Measurements from ENCODE around the gene DNAJC3.
"Not testable (repeated sequence)": the region's sequence is repeated elsewhere in the genome, so short reads cannot be mapped to it uniquely, and the experiment has no call there.

DNAJC3 gene

DNA sequence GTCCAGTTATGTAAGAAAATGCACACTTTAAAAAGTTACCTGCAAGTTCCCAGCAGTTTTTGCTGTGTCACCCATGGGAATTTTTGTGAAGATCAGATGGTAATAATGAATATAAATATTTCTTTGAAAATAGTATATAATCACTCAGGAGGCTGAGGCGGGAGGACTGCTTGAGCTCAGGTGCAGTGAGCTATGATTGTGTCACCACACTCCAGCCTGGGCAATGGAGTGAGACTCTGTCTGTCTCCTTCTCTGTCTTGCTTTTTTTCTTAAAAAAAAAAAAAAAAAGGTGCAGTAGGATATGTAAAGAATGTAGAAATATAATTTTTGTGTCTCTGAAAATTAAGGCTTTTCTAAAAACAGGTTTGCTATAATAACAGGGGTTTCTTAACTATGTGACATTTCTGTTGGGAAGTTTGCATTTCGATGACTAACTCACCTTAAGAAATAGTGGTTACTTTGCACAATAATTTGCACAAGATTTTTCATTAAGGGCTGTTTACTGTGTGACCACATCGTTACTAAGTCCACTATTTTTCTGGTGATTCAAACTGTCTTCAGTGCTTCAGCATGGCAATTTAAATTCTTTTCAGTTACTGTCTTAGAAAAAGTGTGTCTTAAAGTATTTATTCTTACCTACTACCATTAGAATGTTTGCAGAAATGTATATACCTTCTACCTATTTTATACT, 37.3 kb downstream of the DNAJC3 start:
- peak; percentile 70 for DNase-seq (ENCODE audit: low spot score)

DNA sequence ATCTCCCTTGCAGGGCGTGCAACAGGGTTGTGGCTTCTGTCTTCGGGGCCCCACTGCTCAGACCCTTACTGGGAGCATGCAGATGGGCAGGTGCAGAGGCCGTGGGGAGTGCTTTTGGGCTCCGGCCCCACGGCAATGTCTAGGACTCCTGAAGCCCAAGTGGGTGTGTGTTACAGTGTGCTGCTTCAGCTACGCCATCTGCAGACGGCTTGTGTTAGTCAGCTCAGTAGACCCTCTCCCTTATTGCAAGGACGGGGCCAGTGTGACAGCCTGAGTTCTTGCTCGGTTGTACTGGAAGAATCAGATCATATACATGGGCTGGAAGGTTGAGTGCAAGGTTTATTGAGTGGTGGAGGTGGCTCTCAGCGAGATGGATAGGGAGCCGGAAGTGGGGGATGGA, 39.3 kb downstream of the DNAJC3 start:
- no peak for DNase-seq (ENCODE audit: low spot score)

DNA sequence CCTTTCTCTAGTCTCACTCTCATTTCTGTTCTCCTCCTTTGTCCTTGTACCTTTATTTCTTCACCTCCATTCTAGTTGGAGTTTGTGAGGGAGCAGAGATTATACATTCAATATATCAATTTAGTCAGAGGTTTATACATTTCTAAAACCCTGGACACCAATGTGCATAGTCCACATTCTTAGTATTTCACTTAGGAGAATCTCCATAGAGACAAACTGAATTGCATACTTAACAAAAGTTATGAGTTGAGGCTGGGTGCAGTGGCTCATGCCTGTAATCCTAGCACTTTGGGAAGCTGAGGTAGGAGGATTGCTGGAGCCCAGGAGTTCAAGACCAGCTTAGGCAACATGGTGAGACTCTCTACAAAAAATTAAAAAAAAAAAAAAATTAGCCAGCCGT, 45.3 kb downstream of the DNAJC3 start:
- DNase-seq (ENCODE audit: low spot score), result no peak

DNA sequence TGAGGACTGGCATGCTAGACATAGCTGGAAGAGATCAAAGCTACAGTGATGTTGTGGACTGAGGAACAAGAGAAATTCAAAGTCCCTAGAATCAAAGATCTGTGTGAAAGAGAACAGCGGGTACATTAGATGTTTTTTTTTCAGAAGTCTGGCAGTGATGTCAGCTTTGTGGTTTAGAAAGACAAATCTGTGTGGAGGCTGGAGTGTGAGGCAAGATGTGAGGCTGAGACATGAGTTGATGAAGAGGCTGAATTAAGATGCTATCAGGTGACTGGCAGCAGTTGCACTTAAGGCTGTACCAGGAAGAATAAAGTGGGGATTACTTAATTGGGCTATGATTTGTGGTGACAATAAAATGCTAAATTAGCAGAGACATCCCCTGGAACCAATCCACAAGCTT, 46.5 kb downstream of the DNAJC3 start:
- no peak for DNase-seq (ENCODE audit: low spot score)

DNA sequence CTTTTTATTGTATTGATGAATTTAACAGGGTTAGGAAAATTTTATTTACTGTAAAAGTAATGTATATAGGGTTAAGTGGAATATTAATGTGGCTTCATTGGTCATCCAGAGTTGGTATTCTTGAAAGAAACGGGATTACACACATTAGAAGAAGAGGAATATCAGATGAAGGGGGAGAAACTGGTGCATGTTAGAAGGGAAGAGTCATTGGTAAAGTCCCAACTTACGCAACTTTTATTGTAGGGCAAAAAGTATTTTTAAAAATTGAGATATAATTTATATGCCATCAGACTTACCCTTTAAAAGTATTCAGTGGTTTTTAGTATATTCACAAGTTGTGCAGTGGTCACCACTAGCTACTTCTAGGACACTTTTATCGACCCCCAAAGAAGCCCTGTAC, 47.3 kb downstream of the DNAJC3 start:
- no peak for DNase-seq (ENCODE audit: low spot score)

DNA sequence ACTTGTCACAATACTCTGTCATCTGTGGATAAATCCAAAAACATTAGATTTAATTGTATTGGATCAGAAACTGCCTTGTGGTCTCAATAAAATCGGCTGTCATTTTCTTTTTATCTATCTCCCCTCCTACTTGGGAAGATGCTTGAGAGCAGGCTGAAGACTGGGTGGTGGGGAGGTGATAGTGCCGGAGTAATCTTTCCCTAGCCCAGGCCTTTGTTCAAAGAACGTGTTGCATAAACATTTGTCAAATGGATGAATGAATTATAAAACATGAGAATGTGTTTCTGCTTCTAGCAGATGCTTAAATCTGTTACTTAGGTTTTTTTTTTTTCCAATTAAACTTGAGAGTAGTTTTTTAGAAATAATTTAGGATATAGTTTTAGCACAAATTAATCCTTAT, 49.9 kb downstream of the DNAJC3 start:
- DNase-seq (ENCODE audit: low spot score), result no peak

DNA sequence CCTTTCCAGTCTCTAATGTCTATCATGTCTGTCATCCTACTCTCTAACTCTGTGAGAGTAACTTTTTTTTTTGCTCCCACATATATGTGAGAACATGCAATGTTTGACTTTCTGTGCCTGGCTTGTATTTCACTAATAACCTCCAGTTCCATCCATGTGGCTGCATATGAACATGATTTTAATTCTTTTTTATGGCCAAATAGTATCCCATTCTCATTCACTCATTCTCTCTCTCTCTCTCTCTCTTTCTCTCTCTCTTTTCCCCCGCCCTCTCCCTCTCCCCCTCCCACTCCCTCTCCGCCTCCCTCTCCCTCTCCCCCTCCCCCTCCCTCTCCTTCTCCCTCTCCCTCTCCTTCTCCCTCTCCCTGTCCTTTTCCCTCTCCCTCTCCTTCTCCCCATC, 52.0 kb downstream of the DNAJC3 start:
- DNase-seq (ENCODE audit: low spot score), result no peak

DNA sequence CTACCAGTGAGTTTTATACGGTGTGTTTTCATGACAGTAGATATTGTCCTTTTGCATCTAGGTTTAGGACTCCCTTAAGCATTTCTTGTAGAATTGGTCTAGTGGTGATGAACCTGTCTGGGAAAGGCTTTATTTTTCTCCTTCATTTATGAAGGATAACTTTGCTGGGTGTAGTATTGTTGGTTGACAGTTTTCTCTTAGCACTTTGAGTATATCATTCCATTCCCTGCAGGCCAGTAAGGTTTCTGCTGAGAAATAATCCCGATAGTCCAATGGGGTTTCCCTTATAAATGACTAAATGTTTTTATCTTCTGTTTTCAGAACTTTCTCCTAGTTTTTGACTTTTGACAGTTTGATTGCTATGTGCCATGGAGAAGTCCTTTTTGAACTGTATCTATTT, 57.2 kb downstream of the DNAJC3 start:
- DNase-seq (ENCODE audit: low spot score), result no peak

DNA sequence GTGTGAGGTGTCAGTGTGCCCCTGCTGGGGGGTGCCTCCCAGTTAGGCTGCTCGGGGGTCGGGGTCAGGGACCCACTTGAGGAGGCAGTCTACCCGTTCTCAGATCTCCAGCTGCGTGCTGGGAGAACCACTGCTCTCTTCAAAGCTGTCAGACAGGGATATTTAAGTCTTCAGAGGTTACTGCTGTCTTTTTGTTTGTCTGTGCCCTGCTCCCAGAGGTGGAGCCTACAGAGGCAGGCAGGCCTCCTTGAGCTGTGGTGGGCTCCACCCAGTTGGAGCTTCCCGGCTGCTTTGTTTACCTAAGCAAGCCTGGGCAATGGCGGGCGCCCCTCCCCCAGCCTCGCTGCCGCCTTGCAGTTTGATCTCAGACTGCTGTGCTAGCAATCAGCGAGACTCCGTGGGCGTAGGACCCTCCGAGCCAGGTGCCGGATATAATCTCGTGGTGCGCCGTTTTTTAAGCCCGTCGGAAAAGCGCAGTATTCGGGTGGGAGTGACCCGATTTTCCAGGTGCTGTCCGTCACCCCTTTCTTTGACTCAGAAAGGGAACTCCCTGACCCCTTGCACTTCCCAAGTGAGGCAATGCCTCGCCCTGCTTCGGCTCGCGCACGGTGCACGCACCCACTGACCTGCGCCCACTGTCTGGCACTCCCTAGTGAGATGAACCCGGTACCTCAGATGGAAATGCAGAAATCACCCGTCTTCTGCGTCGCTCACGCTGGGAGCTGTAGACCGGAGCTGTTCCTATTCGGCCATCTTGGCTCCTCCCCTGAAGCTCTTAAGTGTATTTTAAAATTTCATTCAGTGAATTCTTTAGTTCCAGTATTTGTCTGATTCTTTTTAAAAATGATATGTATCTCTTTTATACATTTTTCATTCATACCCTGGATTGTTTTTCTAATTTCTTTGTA, 63.4 kb downstream of the DNAJC3 start:
- DNase-seq (ENCODE audit: low spot score), result not testable (repeated sequence)

DNA sequence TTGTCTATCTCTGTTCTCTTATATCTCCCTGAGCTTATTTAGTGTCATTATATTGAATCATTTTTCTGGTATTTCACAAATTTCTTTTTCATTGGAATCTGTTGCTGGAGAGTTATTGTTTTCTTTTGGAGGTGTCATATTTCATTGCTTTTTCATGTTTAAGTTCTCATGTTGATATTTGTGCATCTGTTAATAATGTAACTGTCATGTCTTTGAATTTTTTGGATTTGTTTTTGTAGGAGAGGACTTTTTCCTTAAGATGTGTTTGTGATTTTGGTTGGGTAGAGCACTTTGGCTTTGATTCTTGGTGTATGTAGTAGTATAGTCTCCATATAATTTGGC, 64.0 kb downstream of the DNAJC3 start:
- no peak for DNase-seq (ENCODE audit: low spot score)

DNA sequence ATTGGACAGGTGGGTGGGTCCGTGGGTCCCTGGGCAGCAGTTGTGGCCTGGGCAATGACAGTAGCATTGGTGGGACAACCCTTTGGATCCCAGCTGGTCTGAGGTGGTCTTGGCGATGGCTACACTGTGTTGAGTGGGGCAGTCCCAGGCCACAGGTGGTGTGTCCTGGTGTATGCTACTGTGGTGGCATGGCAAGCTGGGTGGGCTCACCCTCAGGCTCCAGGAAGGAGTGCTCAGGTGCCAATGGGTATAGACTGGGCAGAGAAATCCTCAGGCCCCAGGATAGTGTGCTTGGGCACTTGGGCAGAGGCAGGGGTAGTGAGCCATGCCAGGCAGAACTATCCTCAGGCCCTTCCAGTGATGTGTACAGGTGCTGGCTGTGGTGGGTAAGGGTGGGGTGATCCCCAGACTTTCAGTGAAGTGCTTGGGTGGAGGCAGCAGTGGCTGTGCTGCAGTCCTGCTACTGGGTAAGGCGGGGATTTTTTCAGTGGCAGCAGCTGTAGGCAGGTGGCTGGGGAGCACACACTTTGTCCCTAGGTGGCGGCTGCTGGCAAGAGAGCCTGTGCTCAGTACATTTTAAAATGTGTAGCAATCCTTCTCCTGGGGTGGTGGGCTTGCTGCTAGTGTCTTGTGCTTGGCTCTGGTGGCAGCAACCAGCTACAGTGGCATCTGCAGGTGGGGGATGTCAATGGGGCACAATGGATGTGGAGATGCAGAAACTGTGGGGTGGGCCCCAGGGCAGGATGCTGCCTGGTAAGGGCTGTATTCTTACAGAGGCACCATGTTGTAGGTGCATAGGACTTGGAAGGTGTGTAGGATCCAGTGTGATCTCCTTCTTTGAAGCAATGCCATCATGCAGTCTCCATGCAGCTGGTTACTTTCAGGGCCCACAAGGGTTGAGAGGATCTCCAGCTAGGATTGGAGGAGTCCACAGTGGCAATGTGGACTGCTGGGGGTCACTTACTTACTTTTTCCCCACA, 64.9 kb downstream of the DNAJC3 start:
- DNase-seq (ENCODE audit: low spot score), result no peak

DNA sequence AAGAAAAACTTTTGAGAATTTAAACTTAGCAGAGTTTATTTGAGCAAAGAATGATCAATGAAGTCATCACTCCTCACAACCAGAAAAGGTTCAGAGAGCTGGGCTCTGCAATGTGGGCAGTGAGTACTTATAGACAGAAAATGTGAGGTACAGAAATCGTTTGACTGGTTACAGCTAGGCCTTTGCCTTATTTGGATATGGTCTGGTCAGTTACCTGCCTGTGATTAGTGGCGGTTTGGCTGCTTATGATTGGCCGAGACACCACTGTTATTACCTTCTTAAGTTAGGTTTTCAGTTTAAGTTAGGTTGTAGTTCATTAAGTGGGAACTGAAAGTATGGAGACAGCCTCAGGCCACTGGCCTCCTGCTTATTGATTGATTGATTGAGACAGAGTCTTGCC, 66.3 kb downstream of the DNAJC3 start:
- DNase-seq (ENCODE audit: low spot score), result no peak

DNA sequence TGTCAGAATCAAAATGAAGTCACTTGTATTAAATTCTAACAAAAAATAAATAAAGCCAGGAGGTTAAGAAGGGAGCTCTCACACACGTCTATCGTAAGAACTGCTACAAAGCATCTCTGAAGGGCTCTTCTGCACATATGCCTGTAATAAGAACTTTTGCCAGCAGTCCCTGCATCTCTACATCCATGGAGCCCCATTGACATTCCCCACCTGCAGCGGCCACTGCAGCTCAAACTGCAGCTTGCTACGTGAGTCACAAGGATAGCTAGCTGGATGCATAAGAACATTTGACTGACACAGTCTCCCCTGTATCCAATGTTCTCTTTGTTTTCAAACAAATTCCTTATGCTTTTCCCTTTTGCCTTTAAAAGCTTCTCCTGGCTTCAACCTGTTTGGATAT, 68.3 kb downstream of the DNAJC3 start:
- no peak for DNase-seq (ENCODE audit: low spot score)

DNA sequence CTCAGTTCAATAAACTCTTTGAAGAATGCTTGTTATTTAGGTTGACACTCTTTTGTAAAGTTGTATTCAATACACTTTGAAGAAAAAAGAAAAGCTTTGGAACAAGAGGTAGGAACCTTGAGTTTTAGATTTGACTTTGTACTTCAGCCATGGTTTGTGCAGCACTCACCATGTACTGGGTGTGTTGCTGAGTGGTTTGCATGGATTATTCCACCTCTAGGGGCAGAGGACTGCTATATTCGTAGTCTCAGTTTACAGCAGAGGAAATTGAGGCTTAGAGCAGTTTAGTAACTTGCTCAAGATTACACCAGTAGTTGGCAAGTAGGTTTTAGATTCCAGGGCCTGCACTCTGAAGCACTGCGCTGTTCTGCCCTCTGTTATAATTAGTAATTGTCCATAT, 68.8 kb downstream of the DNAJC3 start:
- DNase-seq (ENCODE audit: low spot score), result no peak

DNA sequence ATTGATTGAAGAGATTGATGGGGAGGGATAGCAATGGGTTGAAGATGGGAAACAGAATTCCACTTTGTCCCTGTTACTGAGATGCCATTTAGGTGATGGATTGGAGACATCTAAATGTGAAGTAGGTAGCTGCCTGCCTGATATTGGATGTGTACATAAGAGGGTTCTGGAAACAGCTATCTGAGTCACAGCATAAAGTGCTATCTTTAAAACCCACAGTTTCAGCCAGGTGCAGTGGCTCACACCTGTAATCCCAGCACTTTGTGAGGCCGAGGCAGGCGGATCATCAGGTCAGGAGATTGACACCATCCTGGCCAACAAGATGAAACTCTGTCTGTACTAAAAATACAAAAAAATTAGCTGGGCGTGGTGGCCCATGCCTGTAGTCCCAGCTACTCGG, 72.6 kb downstream of the DNAJC3 start:
- no peak for DNase-seq (ENCODE audit: low spot score)

DNA sequence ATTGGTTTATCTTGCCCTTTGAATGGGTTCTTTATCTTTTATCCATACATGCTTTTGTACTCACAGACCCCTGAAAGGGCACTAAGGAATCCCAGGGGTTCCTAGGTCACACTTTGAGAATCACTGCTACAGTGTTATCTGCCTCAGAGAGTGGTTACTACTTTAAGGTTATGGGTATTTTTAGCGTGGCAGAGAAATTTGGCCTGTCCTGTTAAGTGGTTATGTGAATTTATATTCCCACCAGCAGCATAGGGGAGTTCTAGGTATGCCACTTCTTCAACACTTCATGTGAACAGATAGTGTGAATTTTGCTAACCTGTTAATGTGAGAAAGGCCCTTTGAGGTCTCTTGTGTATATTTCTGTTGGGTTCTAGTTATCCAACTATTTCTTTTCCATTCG, 75.7 kb downstream of the DNAJC3 start:
- DNase-seq (ENCODE audit: low spot score), result no peak

DNA sequence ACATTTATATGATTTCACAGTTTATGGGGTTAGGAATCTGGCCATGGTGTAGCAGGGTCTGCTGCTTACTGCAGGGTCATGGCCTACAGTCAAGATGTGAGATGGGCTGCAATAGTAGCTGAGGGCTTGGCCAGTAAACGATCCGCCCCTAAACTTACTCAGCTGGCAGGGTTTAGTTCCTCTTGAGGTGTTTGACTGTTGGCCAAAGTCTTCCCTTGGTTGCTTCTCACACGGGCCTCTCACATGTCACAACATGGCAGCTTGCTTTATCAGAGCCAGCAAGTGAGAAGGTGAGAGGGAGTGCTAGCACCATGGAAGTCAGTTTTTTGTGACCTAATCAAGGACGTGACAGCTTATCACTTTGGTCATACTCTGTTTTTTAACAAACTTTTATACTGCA, 77.1 kb downstream of the DNAJC3 start:
- DNase-seq (ENCODE audit: low spot score), result no peak

DNA sequence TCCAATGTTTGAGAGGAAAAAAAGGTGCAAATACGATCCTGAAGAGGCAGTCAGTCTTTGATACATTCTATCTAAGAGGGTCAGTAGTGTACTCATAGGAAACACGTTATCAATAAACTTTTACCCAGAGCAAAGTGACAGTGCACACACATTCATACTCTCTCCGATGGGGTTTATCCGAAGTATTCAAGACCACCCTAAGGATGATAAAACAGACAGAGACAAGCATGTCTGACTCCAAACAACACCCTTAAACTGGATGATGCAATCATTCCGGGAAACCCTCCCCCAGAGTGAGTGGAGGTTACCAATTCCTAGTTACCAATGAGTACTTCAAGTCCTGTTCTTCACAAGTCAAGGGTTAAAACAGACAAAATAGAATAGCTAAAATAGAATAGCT, 79.1 kb downstream of the DNAJC3 start:
- no peak for DNase-seq (ENCODE audit: low spot score)

DNA sequence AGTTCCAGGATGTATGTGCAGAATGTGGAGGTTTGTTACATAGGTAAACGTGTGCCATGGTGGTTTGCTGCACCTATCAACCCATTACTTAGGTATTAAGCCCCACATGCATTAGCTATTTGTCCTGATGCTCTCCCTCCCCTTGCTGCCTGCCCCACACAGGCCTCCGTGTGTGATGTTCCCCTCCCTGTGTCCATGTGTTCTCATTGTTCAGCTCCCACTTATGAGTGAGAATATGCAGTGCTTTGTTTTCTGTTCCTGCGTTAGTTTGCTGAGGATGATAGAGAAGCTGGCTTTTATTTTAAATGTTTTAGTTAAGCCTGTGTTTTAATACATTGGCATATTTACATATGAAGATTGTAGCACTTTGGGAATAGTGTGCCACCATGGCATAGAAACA, 85.7 kb downstream of the DNAJC3 start:
- DNase-seq (ENCODE audit: low spot score), result not testable (repeated sequence)

DNA sequence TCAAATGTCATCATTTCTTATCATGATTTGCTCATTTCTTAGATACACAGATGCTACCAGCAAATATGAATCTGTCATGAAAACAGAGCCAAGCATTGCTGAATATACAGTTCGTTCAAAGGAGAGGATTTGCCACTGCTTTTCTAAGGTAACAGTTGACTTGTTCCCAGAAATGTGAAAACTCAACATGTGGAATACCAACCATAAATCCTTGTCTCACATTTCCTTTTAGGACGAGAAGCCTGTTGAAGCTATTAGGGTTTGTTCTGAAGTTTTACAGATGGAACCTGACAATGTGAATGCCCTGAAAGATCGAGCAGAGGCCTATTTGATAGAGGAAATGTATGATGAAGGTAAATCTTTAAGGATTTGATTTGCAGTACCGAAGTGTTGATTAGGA, 86.7 kb downstream of the DNAJC3 start:
- DNase-seq (ENCODE audit: low spot score), result no peak

DNA sequence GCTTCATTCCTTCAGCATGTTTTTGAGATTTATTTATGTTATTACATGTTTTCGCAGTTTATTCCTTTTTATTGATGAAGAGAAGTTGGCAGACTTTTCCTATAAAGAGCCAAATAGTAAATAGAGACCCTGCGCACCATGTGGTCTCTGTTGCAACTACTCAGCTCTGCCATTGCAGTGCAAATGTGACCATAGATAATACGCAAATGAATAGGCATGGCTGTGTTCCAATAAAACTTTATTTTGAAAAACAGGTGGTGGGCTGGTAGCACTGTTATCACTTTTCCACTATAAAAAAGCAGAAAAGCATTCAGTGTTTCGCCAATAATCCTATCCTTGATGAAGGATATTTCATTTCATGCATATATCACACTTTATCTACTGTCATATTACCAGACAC, 95.0 kb downstream of the DNAJC3 start:
- DNase-seq (ENCODE audit: low spot score), result no peak

DNA sequence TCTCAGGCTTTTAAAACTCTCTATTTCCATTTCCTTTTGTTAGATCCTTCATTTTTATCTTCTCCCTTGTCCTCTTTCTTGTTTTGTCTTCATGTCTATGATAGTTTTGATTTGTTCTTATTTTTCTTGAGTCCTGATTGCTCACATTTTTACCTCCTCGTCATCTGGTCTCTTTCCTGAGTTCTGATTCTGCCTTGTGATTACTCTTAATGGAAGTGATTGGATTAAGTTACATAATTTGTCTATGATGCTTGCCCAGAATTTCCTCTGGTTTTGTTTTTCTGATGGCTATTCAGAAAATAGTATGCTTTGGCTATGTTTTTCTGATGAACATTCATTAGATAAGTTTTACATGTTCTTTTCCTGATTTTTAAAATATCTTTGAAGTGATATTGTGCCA, 102.6 kb downstream of the DNAJC3 start:
- DNase-seq (ENCODE audit: low spot score), result no peak

DNA sequence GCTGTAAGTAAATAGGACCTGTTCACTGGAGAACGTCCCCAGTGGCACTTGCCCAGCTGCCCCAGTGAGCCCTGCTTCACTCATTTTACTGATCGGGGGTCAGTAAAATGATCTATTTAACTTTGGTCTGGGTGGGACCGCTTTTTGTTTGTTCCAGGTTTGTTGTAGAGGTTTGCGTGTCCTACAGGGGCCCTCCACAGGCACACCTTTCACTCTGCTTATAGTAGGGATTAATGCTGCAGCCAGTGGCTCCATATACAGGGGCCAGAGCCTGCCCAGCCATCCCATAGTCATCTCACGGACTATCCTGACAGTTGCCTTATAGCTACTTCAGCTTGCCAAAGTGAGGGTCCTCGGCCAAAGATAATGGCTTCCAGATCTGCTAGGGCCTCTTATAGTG, 104.1 kb downstream of the DNAJC3 start:
- DNase-seq (ENCODE audit: low spot score), result no peak

All from AG08395 (cell line).